GM04503 (cell line): Measurements from ENCODE around the gene FOXK2.
"Not testable (repeated sequence)": the region's sequence is repeated elsewhere in the genome, so short reads cannot be mapped to it uniquely, and the experiment has no call there.

ENCODE experiments used
- DNase-seq: peaks from one replicate; pipeline ENCODE4 v3.0.0-alpha.2; 2012; ENCODE audit warnings: low read depth

FOXK2 gene

DNA sequence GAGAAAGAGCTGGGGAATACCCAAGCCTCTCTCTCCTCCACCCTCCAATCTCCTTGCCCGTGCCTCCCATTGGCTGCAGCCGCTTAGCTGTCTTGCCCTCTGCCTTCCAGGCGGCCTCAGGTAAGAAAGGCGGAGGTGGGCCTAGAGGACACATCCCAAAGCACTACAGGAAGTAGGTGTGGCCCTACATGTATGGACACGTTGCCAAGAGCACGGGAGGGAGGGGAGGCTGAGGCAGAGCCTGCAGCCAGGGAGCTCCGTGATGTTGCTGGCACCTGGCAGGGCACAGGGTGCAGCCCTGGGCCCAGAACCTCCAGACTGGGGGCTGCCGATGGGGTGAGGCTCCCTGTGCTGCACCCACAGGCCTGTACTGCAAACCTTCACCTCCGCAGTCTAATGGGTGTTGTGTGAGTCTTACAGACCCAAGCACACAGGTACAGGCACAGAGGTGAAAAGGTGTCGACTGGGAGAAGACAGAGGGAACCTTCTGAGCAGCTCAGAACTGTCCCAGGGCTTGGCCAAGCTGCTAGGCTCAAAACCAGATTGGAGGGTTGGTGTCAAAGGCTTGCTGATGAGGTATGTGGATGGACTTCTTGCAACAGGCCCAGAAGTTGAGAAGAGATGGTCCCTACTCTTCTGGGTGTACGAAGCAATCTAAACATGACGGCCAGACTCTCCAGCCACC lies 23.5 kb upstream of the FOXK2 start:
- DNase-seq, result no peak

DNA sequence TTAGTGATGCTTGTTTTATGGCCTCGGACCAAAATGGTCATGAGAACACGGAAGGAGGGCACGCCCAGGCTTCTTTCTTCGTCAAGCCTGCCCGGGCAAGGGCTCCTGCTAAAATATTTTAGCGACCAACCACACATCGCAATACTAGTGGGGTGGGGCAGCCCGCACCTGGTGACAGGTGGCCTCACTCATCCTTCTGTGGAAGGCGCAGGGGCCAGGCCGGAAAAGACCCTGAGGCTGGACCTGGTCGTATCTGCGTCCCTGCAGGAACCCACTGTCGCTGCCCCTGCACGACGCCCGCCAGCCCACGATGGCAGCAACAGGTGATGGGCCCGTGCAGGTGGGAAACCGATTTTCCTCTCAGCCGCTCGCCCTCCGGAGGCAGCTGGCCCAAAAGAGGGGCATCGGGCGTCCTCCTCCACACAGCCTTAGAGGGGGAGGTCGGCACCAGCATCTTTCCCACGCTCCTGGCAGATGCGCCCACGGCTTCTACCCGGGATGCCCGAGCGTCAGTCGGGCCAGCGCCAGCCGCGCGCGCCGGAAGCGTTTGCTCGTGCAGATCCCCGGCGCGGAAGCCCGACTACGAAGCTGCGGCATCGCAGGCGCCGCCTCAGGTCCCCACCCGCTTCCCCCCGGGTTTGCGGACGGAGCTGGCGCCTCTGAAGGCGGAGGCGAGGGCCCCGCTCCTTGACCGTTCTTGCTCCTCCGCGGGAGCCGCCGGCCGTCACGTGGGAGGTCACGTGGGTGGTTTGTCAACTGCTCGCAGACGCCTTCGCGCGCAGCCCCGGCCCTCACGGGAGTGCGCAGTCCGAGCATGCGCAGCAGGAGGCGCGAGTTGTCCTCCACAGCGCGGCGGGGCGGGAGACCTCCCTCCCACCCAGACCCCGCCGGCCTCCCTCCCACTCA lies 22.8 kb upstream of the FOXK2 start:
- peak; percentile 43 for DNase-seq

DNA sequence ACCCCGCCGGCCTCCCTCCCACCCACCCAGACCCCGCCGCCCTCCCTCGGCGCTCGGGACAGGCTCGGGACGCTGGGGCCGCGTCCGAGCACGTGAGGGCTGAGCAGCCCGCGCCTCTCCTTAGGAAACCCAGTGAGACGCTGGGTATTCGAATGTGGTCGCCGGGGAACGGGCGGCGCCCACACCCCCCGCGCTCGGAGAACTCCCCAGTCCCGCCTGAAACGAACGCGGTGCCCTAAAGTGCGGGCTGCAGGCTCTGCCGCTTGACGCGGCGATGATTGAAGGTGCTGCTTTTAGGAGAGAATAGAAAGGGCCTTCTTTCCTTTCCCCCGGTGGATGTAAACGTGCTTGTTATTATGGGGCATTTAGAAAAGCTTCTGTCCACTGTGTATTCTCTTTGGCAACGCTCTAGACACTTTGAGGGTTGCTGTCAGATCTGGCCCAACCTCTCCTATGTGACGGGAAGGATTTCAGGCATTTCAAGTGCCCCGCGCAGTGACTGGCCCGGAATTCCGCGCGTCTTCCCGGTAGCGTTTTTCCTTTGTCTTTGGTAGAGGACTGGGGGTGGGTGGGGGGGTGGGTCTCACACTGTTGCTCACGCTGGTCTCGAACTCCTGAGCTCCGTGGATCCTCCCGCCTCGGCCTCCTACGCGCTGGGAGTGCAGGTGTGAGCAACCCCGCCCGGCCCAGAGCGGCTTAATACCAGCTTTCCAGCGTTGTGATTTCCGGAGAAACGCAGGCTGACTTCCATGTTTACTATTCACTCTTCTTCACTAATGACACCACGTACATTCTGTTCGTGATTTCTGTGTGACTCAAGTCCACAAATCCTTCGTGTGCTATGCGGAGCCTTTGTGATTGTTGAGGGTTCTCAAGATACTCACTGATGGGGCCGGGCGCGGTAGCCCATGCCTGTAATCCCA lies 21.8 kb upstream of the FOXK2 start:
- peak; percentile 75 for DNase-seq

DNA sequence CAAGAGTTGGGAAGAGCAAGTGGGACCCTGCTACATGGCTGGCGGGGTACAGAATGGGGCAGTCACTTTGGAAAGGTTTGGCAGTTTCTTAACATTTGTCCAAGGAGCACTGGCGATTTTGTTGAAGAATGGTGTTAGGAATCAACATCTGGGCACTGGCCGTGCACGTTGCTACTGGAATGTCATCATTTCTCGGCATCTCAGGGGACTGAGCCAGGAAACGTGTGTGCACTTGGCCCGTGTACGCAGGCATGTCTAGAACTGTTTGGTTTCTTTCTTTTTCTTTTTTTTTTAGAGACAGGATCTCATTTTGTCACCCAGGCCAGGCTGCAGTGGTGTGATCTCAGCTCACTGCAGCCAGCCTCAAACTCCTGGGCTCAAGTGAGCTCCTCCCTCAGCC lies 17.3 kb upstream of the FOXK2 start:
- DNase-seq, result peak; percentile 50

DNA sequence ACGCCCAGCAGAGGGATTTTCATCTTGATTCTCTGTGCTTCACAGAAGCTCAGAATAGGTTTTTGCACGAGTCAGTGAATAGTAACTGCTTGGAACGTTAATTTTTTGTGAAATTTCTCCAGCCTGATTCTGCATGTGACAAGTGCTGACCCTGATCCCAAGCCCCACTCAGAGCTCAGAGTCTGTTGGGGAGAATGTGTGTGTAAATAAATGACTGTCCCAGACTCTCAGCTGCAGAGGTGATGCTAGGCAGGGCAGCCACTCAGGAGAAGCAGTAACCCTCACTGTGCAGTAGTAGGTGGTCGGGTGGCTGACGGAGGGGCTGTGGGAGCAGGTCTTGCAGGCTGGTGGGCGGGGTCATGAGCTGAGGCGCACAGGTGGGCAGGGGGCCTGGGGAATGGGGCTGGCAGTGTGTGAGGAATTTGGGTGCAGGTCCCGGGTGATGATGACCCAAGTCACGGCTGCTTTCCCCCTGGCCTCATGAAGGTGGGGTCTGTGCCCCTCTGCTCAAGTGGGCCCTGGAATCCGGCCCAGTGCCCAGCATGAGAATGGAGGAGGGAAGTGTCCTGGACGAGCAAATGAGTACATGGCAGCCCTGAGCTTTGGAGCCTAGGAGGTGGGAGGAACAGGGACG lies 16.3 kb upstream of the FOXK2 start:
- DNase-seq, result no peak

DNA sequence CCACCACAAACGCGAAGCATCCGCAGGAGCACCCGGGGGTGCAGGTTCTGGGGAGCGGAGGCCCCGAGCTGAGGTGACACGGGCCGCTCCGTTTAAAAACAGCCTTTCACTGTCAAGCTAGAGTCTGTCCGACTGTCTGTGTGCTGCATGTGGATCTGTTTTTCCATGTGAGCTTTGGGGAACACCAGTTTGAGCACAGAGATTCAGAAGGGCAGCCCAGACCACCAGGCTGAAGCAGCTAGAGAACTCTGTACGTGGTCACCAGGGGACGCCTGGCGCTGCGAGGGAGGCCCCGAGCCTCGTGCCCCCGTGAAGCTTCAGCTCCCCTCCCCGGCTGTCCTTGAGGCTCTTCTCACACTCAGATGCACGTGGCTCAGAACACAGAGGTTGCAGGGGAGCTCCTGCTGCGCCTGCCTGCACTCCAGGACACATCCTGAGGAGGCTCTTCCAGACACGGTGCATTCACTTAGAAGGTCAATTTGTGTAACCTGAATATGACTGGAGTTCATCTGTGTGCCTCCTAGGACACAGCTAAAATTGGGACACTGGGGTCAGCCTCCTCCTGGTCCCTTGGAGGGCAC lies 15.7 kb upstream of the FOXK2 start:
- DNase-seq, result no peak

DNA sequence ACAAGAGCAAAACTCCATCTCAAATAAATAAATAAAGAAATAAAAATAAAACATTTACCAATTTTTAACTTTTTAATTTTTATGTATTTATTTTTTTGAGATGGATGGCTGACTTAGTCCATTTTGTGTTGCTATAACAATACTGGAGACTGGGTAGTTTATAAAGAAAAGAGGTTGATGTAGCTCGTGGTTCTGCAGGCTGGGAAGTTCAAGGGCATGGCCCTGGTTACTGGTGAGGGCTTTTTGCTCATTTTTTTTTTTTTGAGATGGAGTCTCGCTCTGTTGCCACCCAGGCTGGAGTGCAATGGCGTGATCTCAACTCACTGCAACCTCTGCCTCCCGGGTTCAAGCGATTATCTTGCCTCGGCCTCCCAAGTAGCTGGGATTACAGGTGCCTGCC lies 14.2 kb upstream of the FOXK2 start:
- DNase-seq, result no peak

DNA sequence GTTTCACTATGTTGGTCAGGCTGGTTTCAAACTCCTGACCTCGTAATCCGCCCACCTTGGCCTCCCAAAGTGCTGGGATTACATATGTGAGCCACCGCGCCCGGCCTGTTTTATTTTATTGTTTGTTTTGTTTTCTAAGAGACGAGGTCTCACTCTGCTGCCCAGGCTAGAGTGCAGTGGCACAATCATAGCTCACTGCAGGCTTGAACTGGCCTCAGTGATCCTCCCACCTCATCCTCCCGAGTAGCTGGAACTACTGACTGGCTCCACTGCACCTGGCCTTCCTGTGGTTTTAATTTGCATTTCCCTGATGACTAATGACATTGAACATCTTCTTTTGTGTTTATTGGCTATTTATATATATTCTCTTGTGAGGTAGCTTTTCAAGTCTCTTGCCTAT lies 13.1 kb upstream of the FOXK2 start:
- DNase-seq, result not testable (repeated sequence)

DNA sequence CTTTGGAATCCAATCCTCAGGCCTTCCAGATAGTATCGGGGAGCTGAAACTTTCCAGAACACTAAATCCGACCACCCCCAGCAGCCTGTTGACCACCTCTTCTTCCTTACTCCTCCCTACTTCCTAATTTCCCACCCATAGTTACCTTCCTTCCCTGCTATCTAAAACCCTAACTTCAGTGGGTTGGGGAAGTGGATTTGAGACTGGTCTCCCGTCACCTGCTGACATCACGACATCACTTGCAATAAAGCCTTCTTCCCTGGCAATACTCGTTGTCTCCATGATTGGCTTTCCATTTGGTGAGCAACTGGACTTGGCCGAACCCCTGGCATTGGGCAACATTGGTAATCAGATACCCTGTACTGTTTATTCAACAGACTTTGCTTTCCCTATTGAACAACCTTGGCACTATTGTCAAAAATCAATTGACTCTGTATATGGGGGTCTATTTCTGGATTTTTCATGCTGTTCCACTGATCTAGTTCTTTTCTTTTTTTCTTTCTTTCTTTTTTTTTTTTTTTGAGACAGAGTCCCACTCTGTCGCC lies 11.8 kb upstream of the FOXK2 start:
- no peak for DNase-seq

DNA sequence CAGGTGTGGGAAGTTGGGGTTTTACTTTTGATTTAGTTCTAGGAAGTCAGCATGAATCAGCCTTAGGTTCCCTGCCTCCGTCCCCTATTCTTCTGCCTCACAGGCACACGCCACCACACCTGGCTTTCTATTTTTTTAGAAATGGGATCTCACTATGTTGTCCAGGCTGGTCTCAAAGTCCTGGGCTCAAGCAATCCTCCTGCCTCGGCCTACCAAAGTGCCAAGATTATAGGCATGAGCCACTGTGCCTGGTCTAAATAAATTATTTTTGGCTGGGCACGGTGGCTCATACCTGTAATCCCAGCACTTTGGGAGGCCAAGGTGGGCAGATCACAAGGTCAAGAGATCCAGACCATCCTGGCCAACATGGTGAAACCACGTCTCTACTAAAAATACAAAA lies 7.9 kb upstream of the FOXK2 start:
- not testable (repeated sequence) for DNase-seq

DNA sequence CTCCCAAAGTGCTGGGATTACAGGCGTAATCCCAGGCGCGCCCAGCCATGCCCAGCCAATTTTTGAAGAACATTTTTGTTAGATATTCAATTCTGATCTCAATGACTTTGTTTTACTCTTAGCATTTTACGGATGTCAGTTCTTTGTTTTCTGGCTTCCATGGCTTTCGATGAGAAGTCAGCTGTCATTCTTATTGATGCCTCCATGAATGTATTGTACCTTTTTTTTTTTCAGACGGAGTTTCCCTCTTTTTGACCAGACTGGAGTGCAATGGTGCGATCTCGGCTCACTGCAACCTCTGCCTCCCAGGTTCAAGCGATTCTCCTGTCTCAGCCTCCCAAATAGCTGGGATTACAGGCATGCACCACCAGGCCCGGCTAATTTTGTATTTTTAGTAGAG lies 5.7 kb upstream of the FOXK2 start:
- not testable (repeated sequence) for DNase-seq

DNA sequence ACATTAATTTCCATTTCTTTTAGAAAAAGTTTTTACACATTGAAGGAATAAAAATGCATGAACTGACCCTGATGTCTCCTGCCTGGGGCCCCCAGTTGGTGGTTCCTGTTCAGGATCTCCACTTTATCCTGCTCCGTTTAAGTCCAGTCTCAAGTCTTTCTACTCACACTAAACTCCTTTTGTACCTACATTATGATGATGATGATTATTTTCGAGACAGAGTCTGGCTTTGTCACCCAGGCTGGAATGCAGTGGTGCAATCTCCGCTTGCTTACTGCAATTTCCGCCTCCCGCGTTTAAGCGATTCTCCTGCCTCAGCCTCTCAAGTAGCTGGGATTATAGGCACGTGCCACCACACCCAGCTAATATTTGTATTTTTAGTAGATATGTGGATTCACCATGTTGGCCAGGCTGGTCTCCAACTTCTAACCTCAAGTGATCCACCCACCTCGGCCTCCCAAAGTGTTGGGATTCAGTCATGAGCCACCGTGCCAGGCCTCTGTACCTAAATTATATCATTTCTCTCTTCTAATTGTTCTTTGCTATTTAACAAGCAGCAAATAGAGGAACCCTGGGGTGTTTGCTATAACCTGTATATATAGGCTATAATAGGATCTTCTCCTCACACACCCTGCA lies 2.2 kb upstream of the FOXK2 start:
- no peak for DNase-seq

DNA sequence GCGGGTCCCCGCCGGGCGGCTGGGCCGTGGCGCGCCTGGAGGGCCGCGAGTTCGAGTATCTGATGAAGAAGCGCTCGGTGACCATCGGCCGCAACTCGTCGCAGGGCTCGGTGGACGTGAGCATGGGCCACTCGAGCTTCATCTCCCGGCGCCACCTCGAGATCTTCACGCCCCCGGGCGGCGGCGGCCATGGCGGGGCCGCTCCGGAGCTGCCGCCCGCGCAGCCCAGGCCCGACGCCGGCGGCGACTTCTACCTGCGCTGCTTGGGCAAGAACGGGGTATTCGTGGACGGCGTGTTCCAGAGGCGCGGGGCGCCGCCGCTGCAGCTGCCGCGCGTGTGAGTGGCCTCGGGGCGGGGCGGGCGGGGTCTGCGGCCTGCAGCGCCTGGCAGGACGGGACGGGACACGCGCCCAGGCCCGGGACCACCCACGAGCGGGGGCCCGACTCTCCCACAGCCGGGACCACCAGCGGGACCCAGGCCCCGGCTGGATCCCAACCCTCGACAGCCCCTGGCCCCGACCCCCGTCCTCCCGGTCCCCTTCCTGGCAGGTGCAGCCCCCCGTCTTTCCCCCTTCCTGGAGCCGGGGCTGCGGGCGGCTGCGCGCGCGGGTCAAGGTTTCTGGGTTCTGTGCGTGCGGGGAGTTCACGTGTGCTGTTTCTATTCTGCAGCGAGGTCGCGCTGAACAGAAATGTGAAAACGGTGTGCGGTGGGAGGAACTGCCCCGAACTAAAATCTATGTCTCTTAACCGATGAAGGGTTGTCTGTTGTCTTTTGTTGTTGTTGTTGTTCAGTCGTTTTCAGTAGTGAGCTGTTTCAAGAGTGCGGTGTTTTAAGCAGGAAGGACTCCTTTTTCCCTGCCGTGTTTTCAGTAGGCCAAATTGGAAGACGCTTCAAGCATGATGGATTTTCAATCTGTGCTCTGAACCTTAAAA lies 705 bp downstream of the FOXK2 start:
- DNase-seq, result no peak

DNA sequence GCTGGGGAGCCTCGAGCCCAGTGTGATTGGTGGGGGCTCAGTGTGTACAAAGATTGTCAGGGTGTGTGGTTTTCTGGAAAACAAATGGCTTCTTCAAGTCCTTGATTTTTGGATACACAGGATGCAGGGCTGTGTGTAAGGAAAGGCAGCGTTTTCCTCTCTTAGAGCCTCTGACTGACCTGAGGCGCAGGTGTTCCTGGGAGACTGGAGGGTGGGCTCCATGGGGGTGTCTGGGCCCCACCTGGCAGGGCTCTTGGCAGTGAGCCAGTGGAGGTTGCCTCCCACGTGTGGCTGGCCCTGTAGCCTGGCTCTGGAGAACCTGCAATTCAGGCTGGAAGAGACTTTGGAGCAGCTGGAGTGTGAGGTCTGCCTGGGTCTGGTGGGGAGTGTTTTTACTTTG lies 5.0 kb downstream of the FOXK2 start:
- DNase-seq, result no peak

DNA sequence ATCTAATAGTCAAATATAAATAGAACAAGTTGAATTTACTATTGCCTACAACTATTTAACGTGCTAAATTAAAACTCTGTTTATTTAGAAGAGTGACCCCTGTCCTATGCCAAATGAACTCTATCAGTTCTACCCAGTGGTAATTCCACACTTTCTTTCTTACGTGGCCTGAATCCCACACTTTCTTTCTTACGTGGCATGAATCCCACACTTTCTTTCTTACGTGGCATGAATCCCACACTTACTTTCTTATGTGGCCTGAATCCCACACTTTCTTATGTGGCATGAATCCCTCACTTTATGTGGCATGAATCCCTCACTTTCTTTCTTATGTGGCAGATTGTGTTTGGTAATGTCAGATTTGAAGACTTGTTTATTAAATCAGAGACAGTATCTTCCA lies 6.2 kb downstream of the FOXK2 start:
- no peak for DNase-seq

DNA sequence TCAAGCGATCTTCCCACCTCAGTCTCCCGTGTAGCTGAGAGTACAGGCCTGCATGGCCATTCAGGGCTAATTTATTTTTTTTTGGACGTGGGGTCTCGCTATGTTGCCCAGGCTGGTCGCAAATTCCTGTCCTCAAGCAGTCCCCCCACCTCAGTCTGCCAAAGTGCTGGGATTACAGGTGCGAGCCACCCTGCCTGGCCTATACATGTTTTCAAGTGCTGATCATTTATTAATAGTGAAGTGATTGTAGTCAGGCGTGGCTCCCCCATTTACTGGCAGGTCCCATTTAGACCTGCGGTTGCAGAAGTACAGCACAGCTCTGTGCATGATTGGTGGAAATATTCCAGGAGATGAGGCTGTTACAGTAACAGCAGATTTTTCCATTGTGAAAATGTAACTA lies 8.4 kb downstream of the FOXK2 start:
- no peak for DNase-seq

DNA sequence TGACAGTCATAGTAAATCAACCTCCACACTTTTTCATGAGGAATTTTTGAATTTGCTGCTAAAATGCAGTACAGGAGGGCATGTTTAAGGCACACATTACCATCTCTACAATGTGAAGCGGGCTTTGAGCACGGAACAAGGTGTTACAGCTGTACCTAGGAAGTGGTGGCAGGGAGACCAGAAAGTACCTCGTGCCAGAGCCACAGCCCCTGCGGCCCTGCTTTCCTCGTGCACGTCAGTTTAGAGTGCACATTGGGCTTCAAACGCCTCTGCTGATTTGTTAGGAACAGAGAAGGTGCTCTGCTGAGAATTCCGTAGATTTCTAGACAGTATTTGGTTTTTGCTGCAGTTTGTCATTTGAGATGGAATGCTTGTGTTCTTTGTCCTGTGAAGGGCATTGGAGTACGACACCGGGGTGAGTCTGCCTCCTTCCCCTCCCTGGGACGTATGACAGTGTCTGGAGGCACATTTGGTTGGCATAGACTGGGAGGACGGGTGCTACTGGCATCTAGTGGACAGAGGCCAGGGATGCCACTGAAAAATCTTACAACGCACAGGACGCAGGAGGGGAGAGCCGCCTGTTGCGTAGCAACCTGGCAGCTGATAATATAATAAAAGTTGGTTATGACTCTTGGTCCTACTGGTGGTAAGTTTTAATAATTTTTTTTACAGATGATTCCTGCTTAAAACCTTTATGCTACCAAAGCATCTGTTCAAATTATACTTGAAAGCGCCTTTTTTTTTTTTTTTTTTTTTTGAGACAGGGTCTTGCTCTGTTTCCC lies 9.1 kb downstream of the FOXK2 start:
- DNase-seq, result no peak

DNA sequence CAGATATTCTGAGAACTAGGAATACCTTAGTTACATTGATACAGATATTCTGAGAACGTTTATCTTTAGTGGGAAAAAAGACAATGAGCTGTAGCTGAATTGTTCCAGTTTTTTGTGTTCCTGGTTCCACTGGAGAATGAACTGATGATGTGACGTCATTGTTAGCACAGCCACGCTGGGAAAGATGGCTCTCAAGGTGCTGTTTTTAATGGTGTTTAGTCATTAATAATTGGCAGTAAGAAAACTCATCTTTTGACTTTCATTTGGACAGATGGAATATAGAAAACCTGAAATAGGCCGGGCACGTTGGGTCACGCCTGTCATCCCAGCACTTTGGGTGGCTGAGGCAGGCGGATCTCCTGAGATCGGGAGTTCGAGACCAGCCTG lies 10.4 kb downstream of the FOXK2 start:
- no peak for DNase-seq

DNA sequence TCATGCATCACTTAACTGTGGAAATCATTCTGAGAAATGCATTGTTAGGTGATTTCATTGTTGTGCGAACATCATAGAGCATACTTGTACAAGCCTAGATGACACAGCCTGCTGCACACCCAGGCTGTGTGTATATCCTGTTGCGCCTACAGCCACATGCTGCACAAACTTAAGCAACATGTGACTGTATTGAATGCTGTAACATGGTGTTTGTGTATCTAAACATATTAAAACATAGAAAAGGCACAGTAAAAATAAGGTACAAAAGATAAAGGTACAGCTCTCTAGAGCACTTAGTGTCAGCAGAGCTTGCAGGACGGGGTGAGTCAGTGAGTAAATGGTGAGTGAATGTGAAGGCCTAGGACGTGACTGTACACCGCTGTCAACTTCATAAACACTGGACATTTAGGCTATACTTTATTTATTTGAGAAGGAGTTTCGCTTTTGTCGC lies 11.9 kb downstream of the FOXK2 start:
- no peak for DNase-seq
